ENCODE data around the gene GSK3B.

- TF ChIP-seq, protein P1, sequence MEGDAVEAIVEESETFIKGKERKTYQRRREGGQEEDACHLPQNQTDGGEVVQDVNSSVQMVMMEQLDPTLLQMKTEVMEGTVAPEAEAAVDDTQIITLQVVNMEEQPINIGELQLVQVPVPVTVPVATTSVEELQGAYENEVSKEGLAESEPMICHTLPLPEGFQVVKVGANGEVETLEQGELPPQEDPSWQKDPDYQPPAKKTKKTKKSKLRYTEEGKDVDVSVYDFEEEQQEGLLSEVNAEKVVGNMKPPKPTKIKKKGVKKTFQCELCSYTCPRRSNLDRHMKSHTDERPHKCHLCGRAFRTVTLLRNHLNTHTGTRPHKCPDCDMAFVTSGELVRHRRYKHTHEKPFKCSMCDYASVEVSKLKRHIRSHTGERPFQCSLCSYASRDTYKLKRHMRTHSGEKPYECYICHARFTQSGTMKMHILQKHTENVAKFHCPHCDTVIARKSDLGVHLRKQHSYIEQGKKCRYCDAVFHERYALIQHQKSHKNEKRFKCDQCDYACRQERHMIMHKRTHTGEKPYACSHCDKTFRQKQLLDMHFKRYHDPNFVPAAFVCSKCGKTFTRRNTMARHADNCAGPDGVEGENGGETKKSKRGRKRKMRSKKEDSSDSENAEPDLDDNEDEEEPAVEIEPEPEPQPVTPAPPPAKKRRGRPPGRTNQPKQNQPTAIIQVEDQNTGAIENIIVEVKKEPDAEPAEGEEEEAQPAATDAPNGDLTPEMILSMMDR (IDR thresholded peaks at IDR 0.05), result no peak
- no peak for TF ChIP-seq EZH2 (IDR thresholded peaks at IDR 0.05)
These were observed 41.6 kb downstream of the GSK3B start for GRCh38 chr3:120052677-120053076.

Measured in neural progenitor cell (in vitro differentiated cells).